Activated effector memory CD4-positive, alpha-beta T cell treated with Interleukin-2 at 50 U/mL for 16 hours (primary cell): ENCODE results near the gene STRIT1.
"Not testable (repeated sequence)": the region's sequence is repeated elsewhere in the genome, so short reads cannot be mapped to it uniquely, and the experiment has no call there.

Experiments
- DNase-seq: peaks from one replicate; pipeline ENCODE4 v3.0.0-alpha.2; 2020

STRIT1 gene

DNA sequence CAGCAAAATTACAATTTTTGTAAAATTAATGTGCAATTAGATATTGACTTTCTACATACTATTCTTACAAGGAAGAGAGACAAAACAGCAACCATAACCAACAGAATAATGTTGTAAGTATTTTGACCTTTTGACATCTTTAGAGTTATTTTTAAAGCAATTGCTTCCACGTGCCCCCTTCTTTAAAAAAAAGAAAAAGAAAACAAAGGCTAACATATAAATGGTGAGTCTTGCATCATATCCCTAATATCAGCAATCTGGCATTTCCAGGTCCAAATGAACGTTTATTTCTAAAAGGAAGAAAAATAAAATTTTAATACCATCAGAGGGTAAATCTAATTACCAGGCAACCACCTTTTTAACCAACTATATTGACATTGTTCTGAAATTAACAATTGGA, 19.3 kb upstream of the STRIT1 start:
- no peak for DNase-seq

- DNase-seq, result no peak
Observed at GRCh38 chr3:155309581-155309980, 16.1 kb upstream of the STRIT1 start.

DNA sequence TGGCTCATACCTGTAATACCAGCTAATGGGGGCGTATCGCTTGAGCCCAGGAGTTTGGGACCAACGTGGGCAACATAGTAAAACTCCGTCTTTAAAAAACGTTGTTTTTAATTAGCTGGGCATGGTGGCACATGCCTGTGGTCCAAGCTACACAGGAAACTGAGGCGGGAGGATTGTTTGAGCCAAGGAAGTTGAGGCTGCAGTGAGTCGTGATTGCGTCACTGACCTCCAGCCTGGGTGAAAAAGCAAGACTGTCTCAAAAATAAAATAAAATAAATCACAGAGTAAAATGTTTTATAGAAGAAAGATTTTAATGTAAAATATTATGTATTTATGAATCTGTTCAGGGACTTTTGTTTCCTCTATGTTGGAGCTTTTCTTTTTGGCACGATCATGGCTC, 15.3 kb upstream of the STRIT1 start:
- DNase-seq, result no peak

DNA sequence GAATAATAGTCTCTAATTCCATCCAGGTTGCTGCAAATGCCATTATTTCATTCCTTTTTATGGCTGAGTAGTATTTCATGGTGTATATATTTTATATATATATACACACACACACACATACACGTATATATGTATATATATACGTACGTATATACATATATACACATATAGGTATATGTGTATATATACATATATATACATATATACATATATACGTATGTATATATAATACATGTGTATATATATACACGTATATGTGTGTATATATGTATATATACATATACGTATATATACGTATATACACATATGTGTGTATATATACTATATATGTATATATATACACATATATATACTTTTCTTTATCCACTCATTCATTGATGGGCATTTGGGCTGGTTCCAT, 13.7 kb upstream of the STRIT1 start:
- no peak for DNase-seq

- no peak for DNase-seq
Observed at GRCh38 chr3:155304394-155304793, 10.9 kb upstream of the STRIT1 start.

- DNase-seq, result no peak
Observed at GRCh38 chr3:155303540-155304097, 10.1 kb upstream of the STRIT1 start.

DNA sequence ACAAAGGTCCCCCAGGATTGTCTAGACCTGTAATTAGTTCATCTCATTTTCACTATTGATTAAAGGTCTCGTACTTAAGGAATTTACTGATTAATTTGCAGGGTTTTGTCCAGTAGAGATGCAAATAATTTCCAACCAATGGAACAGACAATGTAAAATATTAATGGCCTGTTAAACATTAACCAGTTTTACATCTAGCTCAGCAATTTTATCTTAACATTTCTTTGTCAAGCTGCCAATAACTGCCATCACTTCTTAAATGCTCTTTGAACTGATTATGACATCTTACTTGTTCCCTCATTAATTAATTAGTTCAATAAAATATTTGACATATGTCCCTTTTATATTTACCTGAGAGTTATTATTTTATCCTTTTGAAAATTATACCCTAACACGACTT, 9.4 kb upstream of the STRIT1 start:
- DNase-seq, result no peak

DNA sequence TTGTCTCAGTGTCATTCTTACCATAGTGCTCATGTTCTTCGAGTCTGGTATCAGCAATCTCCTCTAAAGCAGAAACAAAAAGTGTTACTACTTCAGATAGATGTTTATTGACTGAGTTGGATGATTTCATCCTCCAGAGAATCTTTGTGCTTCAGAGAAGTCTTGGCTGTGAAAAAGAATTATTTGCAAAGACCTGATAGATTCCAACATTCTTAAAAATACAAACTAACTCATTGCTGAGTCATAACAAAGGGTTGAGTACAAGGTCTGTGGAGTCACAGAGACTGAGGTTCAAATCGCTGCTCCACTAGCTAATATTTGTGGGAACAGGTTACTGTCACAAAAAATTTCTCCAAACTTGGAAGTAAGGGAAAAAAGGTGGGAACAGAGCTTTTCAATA, 9.0 kb upstream of the STRIT1 start:
- DNase-seq, result no peak

GRCh38 chr3:155297100-155297499, 3.6 kb upstream of the STRIT1 start:
- DNase-seq, result no peak

DNA sequence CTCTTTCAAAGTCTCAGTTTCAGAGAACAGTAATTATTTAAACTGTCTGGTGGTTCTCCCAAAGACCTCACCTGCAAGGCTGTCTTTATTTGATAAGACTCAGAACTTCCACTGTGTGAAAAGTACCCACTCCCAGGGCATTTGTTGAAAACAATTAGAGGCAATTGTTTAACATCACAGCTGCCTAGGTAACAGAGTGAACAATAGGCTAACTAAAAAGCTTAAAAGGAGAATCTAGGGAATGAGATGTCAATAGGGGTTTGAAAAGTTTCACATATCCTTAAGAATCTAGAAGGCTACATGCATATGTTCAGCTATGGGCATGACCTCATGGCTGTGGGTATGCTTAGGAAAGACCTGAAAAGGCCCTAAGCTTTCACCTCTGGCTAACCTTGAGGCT, 2.9 kb upstream of the STRIT1 start:
- DNase-seq, result no peak

DNA sequence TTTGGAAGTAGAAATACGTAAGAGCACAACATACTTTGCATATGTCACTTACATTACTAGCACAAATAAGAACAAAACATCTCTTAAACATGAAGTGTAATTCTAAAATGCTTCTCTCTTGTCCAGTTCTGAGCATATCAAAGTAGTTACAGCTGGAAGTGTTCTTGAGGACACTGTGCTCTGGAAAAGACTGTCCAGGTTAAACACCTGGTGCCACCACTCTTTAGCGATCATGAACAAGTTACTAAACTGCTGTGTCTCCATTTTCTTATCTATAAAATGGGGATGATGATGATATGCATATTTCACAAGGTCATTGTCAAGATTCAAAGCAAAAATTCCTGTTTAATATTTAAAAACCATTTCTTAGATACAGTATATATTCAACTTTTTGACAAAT, 790 bp downstream of the STRIT1 start:
- DNase-seq, result no peak

DNA sequence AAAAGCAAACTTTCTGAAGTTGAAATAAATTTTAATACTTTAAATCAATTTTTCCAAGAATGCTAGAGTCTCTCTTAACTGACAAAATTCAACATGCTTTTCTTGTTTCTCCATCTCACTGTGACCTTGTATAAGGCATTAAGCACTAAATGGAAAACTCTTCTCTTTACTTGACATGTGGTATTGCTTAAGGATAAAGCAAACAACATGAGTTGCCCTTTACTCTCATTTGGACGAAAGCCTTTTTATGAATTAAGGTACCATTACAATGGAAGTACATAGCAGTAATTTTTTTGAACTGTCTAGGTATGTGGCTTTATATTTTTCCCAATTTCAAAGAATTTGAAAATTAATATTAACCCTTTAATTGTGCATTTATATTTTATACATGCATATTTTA, 1.4 kb downstream of the STRIT1 start:
- no peak for DNase-seq

DNA sequence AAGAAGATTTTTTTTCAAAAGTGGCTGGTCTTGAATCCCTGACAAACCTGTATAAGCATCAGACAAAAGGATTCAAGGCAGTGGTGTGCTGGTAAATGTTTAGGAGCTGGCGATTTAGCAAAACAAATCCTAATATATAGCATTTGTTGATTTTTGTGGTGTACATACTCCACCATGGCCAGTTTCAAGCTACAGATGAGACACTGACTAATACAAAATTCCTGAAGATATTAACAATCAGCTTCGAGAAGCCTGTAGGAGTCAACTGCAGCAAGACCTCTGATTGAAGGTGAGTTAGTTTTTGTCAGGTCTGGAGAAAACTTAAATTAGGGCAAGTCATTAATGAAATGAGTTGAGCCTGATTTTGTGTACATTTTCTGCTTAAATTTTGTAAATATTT, 6.7 kb downstream of the STRIT1 start:
- no peak for DNase-seq

- DNase-seq, result no peak
Observed at GRCh38 chr3:155285936-155286335, 7.5 kb downstream of the STRIT1 start.

DNA sequence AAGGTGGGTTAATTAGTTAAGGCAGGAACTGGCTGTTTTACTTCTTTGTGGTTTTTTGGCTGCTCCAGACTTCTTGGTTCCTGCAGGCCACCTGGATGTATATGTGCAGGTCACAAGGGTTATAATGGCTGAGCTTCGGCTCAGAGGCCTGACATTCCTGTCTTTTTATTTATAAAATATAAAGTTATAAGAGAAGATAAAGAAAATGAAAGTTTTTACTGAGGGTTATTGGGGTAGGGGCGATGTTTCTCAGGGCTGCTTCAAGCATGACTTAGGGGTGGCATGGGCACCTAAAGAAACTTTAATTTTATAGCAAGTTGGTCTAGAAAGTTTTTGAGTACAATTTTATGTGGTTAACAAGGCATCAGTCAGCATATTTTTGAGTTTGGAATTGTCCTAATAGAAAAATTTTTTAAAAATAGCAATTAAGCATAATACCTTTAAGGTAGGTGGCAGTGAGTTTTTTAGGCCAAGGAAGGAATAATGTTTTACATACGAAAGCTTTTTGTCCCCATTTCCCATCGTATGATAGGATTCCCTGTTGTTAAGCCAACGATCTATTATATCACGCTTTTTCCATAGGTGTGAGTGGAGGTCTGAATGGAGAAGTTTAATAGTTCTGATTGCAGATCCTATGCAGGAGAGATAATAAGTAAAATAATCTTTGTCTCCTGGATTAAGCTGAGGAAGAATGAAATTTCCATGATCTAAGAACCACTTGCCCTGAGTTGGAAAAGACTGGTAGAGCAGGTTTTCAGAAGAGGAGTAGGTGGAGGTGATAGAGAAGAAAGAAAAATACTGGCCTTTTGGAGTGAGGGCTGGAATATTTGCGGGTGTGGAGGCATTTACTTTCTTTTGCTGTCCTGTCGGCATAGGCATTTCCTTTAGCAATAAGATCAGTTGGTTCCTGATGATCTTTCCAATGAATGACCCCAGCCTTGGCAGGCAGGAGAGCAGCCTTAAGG, 10.1 kb downstream of the STRIT1 start:
- no peak for DNase-seq

GRCh38 chr3:155282385-155283091, 10.9 kb downstream of the STRIT1 start:
- no peak for DNase-seq

GRCh38 chr3:155281912-155282311, 11.6 kb downstream of the STRIT1 start:
- no peak for DNase-seq

DNA sequence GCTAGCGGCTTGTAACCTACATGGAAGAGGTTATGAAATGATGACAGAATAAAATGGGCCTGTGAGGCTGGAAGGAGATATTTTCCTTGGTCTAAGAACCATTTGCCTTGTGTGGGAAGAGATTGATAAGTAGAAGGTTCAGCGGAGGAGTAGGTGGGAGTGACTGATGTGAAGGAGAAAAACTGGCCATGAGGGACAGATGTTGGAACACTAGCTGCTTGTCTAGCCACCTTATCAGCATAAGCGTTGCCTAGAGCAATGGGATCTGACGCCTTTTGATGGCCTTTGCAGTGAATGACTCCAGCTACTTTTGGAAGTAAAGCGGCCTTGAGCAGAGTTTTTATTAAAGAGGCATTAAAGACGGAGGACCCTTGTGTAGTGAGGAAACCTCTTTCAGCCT, 17.4 kb downstream of the STRIT1 start:
- DNase-seq, result not testable (repeated sequence)

DNA sequence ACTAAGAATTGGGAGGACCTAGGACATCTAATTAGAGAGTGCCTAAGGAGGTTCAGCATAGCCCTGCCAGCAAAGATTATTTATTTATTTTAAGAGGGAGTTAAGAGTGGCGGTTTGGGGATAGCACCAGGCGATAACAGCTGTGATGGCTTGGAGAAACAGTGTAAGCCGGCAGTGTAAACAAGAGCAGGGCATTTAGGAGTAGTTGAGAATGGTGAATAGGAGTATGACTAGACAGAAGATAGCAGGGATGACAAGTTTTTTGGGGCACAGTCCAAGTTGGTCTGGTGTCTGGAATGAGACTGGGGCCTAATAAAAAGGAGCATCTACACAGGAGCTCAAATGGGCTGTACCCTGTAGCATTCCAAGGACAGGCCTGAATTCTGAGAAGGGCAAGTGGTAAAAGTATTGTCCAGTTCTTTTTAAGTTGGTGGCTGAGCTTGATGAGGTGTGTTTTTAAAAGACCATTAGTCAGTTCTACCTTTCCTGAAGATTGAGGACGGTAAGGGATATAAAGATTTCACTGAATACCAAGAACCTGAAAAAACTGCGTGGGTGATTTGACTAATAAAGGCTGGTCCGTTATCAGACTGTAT, 18.2 kb downstream of the STRIT1 start:
- DNase-seq, result not testable (repeated sequence)

GRCh38 chr3:155274435-155274834, 19.0 kb downstream of the STRIT1 start:
- DNase-seq, result not testable (repeated sequence)

DNA sequence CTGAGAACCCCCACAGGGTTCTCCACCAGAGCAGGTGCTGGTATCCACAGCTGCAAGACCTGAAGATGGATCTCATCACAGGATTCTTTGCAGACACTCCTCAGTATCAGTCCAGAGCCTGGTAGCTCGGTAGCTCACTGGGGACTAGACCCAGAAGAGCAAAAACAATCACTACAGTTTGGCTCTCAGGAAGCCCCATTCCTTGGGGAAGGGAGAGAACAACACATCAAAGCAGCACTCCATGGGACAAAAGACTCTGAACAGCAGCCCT, 22.2 kb downstream of the STRIT1 start:
- DNase-seq, result no peak

DNA sequence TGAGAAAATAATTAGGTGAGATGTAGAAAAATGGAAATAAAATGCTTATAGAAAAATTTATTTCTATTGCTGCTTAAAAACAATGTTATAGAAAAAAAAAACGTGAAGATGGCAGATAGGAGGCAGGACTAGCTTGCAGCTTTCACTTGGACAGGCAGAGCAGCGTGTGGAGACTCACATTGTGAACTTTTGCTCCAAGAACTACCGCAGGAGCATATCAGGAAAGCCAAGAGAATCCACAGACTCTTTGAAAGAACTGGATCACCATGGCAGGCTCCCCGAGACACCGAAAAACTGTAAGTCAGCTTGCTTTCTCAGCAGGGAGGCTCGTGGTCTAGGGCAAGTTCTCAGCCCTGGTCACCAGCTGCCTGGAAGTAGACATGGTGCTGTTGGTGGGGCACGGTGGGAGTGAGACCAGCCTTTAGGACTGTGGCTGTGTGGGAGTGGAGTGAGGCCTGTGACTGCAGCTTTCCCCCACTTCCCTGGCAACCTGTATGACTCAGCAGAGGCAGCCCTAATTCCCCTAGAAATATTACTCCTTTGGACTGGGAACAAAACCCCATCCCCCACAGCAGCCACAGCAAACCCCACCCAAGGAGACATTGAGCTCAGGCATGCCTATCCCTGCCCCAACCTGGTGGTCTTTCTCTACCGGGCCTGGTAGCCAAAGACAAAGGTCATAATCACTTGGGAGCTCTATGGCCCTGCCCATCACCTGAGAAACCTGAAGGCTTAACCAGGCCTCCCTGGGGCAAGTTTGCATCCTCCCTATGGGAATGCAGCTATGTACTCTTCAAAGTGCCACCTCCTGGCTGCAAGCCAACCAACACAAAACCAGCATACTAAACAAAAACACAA, 22.8 kb downstream of the STRIT1 start:
- no peak for DNase-seq

- no peak for DNase-seq
Observed at GRCh38 chr3:155270063-155270462, 23.4 kb downstream of the STRIT1 start.
